GM19035 (cell line): Measurements from ENCODE around the gene SLMAP.
"Not testable (repeated sequence)": the region's sequence is repeated elsewhere in the genome, so short reads cannot be mapped to it uniquely, and the experiment has no call there.

Source experiments
- ATAC-seq: cut with Tn5 transposase; IDR thresholded peaks from one replicate; pipeline ENCODE4 v1.9.1; 2021; ENCODE audit not compliant: unreplicated experiment

Gene SLMAP

DNA sequence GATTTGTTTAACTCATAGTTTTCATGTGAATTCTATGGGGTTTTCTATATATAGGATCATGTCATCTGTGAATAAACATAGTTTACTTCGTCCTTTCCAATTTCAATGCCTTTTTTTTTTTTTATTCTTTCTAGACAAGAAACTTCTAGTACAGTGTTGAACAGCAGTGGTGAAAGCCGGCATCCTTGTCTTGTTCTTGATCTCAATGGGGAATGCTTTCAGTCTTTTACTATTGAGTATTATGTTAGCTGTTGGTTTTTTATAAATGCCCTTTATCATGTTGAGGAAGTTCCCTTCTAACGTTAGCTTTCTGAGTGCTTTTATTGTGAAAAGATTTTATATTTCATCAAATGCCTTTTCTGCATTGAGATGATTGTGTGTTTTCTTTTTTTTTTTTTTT, 69.0 kb downstream of the SLMAP start:
- ATAC-seq: no peak

DNA sequence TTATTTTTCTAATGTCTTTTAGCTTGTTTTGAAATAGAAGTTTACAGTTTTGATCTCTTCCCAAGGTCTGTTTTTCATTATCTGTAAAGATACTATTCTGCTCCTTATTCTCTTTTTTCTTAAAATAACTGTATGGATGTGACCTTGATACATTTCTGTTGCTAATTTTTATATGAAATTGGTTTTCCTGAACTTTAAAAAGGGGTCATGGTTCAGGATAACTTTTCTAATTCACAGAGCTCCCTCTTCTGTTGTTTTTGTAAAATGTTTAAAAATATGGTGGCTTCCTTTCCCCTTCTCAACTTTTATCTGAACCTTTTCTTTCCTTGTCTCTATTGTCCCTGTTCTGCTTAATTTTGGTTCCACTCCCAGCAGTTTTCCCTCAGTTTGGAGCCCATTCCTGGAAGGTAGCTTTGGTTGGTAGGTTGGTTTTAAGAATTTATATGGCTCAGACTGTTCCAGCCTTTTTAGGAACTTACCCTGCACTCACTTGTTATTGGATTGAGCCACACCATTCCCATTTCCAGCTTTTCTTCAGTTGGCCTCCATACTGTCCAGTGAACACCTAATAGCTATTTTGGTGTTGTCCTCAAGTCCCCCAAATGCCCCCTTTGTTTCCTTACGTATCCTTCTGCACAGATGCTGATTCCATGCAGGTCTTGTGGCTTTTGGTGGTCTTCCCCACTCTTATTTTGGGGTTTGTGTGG, 70.3 kb downstream of the SLMAP start:
- no peak for ATAC-seq

DNA sequence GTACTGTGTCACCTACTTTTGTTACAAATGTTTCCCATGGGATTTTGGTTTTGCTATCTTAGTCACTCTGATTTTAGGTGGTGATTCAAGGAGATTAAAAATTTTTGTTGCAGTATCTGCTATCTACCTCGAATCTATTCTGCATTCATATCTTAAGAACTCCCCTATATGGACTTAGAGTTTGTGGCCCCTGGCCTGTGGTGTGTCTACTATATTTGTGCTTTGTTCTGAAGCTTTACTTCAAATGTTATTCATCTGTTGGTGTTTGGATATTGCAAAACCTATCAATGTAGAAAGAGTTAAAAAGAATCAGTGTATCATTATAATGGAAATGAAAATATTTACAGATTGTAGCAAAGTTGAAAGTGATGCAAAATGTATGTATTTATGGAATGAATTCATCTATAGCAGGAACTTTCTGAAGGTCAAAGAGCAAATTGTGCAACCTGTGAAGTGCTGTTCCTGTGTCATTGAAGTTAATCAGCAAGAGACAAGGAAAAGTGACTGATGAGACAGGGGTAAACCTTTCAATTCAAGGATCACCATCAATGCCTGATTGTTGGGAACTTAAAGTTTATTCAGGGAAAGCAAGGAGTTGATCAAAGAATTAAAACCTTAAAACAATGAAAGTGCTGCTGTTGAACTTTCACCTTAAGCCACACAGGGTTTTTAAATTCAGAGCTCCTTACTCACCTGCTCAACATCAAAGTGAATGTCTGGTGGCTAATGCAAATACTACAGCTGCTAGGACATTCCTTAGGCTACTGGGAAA, 71.0 kb downstream of the SLMAP start:
- ATAC-seq: no peak

DNA sequence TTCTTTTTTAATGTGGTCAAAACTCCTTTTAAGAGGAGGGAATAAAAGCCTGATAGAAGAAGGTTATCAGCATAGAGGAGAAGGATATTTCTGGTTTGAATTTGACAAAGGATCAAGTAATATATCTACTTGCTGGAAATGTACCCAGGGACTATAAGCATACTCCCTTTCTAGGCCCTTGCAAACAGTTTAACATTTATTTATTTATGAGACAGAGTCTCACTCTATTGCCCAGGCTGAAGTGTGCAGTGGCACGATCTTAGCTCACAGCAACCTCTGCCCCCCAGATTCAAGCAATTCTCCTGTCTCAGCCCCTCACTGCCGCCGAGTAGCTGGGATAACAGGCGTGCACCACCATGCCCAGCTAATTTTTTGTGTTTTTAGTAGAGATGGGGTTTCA, 71.6 kb downstream of the SLMAP start:
- ATAC-seq: no peak

DNA sequence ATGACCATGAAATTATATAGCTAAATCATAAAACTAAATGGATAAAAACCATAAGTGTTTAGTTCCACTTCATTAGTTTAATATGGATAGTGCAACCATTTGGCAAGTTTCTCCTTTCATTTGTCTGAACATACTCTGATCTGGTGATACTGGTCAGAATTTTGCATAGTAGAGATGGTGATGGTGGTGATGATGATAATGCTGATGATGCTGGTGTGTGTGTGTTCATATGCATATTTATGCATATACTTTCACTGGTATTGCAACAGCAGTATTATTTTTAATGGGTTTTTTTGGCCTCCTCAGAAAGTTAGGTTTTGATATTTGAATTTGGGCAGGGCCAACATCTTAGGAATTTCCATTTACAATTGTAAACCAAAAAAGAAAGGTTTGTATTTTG, 76.4 kb downstream of the SLMAP start:
- ATAC-seq: no peak

DNA sequence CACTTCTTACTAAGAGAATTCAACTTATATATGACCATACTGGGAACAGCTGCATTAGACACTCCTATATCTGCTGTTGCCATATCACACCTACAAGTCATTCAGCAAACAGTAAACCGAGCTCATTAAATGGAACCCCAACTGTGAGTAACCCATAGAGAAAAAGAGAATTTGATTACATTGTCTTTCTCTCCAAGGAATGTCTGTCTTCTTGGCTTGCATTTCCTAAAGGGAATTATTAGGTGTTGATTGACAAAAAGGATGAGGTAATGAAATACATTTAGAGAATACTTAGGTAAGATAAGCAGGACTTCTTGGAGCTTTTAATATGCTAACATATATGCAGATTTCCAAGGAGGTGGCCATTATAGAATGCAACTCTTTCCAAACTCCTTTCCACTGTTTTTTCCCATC, 76.8 kb downstream of the SLMAP start:
- no peak for ATAC-seq

DNA sequence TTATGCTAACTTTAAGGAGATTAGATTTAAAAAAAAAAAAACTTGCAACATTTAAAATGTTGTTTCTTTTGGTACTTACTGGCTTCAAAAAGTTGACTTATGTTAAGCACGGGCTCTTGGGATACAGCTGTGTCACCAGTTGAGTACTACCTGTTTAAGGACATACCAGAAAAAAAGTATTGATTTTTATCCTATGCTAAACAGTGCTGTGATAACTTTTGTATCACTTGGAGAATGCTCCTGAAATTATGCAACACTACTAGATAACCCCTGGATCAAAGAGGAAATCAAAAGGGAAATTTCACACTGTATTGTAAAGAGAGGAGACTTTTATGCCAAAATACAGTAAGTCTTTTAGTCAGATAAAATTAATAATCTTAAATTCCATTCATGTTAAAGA, 77.7 kb downstream of the SLMAP start:
- no peak for ATAC-seq

DNA sequence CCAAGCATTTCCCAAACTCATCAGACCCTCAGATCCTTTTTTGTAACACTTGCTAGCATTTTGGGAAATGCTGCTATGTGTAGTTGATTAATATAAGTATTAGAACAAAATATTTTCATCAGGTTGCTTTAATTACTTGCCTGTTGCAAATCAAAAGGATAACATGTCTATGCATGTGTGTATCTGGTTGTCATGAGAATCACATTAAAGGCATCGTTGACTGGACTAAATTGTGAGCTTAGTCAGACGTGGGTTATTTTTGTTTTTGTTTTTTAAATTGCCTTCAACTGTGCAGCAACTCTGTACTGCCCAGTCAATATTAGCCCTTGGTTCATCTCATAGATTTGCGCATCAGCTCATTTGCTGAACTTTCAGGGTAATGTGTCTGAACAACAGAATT, 81.6 kb downstream of the SLMAP start:
- ATAC-seq: no peak

DNA sequence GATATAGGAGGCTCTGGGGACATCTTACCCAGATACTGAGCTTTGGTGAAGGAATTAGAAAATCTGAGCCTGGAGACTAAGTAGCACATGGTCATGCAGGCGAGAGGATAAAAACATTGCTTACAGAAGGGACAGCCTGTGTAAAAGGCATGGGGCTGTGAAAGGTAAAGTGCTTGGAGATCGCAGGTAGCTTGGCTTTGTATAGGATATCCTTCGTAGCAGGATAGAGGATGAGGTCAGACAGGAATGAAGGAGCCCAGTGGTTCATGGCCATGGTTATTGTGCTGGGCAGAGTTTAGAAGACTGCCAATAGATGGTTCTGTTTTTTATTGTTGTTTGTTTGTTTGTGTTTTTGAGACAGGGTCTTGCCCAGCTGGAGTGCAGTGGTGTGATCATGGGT, 82.5 kb downstream of the SLMAP start:
- ATAC-seq: no peak

DNA sequence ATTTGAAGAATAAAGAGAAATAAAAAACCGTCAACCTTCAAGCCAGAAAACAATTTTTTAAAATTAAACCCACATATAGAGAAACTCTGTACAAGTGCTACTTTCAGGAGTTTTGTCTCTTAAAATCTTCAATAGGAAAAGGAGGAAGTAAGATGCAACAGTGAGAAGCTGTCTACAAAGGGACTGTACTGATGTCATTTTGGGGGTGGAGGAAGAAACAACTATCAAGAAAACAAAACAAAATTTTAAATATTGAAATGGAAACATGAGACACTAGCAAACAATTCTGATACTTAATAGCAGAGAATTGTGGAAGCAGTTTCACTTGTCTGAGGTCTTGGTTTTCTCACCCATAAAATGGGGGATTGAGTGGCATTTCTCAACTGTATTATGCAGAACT, 84.4 kb downstream of the SLMAP start:
- ATAC-seq: no peak

DNA sequence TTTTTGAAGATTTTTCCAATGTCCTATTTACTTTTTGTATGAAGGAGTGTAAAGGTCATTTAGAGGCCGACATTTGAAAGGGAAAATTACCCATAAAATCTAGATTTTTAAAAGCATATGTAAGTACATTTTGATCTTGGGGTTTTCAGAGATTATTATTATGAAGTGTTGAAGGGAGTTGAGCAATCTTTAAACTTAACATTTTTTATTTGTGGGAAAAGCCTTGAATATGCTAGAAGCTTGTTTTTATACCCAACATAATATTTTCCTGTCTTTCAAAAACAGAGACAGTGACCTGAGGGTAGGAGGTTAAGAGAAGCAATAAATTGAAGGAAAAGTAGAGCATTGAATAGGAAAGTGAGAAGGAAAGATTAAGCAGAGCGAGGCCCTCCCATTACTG, 85.7 kb downstream of the SLMAP start:
- ATAC-seq: no peak

DNA sequence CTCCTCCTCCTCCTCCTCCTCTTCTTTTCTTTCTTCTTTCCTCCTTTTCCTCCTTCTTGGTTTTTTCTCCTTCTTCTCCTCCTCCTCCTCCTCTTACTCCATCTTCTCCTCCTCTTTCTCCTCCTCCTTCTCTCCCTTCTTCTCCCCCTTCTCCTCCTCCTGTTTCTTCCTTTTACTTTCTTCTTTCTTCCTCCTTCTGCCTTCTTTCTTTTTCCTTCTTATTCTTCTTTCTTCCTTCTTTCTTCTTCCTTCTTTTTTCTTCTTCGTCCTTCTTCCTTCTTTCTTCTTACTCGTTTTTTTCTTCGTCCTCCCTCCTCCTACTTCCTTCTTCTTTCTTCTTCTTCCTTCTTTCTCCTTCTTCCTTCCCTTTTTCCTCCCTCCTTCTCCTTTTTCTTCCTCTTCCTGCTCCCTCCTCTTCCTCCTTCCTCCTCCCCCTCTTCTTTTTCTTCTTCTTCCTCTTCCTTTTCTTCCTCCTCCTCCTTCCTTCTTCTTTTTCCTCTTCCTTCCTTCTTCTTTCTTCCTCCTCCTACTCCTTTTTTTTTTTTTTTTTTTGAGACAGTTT, 92.1 kb downstream of the SLMAP start:
- no peak for ATAC-seq

DNA sequence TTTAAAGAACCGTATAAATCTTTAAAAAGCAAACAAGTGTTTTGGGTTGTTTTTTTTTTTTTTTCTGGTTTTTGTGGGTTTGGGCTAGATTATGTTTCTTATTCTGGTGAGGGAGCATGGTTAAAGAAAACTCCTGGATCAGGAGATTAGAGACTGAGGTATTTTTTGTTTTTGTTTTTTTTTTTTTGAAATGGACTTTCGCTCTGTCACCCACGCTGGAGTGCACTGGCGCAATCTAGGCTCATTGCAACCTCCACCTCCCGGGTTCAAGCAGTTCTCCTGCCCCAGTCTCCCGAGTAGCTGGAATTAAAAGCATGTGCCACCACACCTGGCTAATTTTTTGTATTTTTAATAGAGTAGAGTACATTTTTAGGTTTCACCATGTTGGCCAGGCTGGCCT, 95.2 kb downstream of the SLMAP start:
- no peak for ATAC-seq

DNA sequence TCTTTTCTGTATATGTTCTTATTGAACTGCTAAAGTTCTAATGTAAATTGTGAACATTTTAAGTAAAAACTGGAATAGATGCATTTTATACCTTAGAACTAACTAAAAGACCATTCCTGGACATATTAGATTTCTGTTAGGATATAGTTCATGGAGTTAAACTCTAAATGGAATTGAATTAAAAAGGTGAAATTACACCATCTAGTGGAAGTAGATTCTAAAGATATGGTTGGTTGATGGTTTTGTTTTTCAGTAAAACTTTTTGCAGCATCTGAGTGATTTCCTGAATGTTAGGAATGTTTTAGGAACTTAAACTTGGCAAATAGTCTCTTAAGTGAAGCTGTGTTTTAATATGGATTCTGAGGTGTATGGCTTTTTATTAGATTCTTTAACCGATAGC, 96.8 kb downstream of the SLMAP start:
- ATAC-seq: no peak

DNA sequence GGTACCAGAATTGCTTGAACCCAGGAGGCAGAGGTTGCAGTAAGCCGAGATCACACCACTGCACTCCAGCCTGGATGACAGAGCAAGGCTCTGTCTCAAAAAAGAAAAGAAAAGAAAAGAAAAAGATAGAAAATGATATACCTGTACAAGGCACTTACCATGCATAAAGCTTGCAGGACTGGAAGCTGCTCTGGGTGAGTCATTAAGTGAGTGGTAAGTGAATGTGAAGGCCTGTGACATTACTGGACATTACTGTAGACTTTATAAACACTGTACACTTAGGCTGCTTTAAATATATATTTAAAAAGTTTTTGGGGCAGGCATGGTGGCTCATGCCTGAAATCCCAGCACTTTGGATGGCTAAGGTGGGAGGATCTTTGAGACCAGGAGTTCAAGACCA, 99.2 kb downstream of the SLMAP start:
- no peak for ATAC-seq

DNA sequence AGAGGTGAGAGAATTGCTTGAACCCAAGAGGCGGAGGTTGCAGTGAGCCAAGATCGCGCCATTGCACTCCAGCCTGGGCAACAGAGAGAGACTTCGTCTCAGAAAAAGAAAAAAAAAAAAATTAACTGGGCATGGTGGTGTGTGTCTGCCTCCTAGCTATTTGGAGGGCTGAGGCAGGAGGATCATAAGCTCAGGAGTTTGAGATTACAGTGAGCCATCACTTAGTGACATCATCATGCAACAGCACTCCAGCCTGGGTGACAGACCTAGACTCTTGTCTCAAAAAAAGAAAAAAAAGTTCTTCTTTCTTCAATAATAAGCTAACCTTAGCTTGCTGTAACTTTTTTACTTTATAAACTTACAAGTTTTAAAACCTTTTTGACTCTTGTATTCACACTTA, 99.8 kb downstream of the SLMAP start:
- no peak for ATAC-seq

DNA sequence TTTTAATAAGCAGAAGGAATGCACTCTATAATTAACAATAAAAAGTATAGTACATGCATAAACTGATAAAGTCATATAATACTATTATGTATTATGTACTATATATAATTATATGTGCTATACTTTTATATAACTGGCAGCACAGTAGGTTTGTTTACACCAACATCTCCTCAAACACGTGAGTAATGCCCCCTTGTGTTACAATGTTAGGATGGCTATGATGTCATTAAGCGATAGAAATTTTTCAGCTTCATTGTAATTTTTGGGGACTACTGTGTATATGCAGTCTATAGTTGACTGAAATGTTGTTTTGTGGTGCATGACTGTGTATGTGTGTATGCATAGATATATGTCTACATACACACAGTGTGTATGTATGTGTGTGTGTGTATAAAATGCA, 100.6 kb downstream of the SLMAP start:
- no peak for ATAC-seq

DNA sequence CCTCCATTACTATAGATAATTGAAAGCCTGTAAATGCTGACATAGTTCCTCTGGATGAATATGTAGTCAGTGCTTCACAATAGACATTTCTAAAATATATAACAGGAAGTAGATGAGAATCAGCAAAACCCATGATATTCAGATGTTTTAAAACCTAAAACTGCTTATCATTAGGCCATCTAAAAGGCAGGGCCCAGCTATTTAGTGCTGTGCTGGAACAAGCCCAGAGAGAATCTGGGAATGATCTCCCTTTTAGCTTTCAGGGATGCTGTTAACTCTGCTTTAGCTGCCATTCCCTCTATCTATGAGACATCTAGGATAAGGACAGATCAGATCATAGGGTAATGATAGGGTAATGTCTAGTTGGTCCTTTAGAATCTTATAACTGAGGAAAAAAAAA, 106.8 kb downstream of the SLMAP start:
- no peak for ATAC-seq

DNA sequence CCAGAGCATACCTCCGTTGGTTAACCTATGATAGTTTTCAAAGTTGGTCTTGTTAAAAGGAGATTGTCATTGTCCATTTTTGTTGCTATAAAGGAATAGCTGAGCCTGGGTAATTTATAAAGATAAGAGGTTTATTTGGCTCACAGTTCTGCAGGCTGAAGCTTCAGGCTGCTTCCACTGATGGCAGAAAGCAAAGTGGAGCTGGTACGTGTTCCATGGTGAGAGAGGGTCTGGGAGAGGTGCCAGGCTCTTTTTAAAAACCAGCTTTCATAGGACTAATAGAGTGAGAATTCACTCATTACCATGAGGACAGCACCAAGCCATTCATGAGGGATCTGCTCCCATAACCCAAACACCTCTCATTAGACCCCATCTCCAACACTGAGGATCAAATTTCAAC, 107.3 kb downstream of the SLMAP start:
- ATAC-seq: no peak

DNA sequence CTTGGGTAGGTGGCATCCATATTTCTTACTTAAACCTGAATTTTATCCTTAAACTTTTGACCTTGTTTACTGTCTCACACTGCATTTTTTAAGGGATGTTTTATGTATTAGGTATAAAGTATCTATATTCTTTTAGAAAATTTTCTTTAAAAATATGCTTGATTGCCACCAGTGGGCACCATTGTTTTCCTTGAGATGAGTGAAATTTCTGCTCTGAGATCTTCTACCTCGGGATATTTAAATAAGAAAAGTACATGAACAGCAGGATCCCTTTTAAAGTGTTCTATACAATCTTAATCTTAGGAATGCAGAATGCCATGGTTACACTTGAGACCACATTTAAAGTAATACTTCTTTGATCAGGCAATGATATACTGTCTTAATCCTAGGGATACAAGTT, 108.7 kb downstream of the SLMAP start:
- ATAC-seq: no peak

DNA sequence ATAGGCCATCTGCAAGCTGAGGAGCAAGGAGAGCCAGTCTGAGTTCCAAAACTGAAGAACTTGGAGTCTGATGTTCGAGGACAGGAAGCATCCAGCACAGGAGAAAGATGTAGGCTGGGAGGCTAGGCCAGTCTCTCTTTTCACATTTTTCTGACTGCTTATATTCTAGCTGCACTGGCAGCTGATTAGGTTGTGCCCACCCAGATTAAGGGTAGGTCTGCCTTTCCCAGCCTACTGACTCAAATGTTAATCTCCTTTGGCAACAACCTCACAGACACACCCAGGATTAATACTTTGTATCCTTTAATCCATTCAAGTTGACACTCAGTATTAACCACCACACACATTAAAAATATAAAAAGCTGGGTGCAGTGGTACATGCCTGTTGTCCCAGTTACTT, 113.0 kb downstream of the SLMAP start:
- ATAC-seq: not testable (repeated sequence)

DNA sequence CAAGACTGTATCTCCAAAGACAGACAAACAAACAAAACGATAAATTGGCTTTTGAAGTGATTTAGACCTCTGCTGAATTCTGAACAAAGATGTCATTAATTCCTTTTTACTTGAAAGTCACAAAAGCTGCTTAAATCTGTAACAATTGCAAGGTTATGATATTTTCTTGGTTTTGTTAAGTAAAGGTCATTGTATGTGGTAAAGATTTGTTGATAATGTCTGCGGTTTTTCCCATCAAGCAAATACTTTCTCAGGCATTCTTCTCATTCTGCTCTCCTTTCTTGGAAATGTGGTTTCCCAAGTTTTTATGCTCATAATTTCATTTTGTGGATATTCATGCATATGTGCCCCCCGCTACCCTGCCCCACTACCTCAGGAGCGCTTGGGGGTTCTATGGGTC, 116.5 kb downstream of the SLMAP start:
- ATAC-seq: no peak

DNA sequence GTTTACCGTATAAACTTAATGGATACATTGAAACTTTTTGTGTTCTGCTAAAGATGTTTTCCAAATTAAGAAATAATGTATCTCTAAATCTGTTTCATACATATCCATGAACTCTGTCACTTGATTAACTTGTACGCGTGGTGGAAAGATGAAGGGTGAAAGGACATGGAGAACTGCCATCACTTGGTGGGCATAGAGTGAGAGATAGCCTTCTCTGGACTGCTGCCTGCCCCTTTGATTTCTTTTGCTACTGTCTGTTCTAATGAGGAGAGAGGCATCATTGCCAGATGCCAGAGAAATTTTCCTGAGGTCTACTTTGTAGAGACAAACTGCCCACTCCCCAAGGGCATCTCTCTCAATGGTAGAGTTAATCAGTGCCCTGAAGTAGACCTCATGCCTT, 120.5 kb downstream of the SLMAP start:
- ATAC-seq: no peak
